DMS53 treated with DMSO at 0.1 percent for 48 hours (cell line): ENCODE measurements around the gene CACNG4.

Source experiments
- DNase-seq: peaks from one replicate; lab custom pipeline; 2025; ENCODE audit not compliant: unreplicated experiment; lab: John Stamatoyannopoulos, UW

CACNG4 gene

GRCh38 chr17:67055811-67056745 is 91.6 kb downstream of the CACNG4 start:
- DNase-seq: no peak

- DNase-seq: no peak
Measured at GRCh38 chr17:67056746-67057490, 92.4 kb downstream of the CACNG4 start.

GRCh38 chr17:67058036-67058435 is 93.5 kb downstream of the CACNG4 start:
- DNase-seq: no peak

GRCh38 chr17:67059372-67059771 is 94.9 kb downstream of the CACNG4 start:
- no peak for DNase-seq

GRCh38 chr17:67063141-67063540 is 98.6 kb downstream of the CACNG4 start:
- DNase-seq: no peak

- DNase-seq: no peak
Measured at GRCh38 chr17:67066717-67067116, 102.2 kb downstream of the CACNG4 start.

- no peak for DNase-seq
Measured at GRCh38 chr17:67067571-67068482, 103.3 kb downstream of the CACNG4 start.

GRCh38 chr17:67068999-67069398 is 104.5 kb downstream of the CACNG4 start:
- no peak for DNase-seq

GRCh38 chr17:67069603-67070136 is 105.2 kb downstream of the CACNG4 start:
- no peak for DNase-seq

- no peak for DNase-seq
Measured at GRCh38 chr17:67071595-67071994, 107.1 kb downstream of the CACNG4 start.

GRCh38 chr17:67072885-67073284 is 108.4 kb downstream of the CACNG4 start:
- no peak for DNase-seq

GRCh38 chr17:67074781-67075180 is 110.3 kb downstream of the CACNG4 start:
- no peak for DNase-seq

GRCh38 chr17:67076290-67076689 is 111.8 kb downstream of the CACNG4 start:
- no peak for DNase-seq

- no peak for DNase-seq
Measured at GRCh38 chr17:67078292-67078691, 113.8 kb downstream of the CACNG4 start.

GRCh38 chr17:67079491-67079890 is 115.0 kb downstream of the CACNG4 start:
- DNase-seq: no peak

- DNase-seq: no peak
Measured at GRCh38 chr17:67080804-67081203, 116.3 kb downstream of the CACNG4 start.

GRCh38 chr17:67082107-67082506 is 117.6 kb downstream of the CACNG4 start:
- no peak for DNase-seq
